ENCODE data around the gene LRRC47.

LRRC47 gene

GRCh38 chr1:3785456-3786157 lies 10.7 kb downstream of the LRRC47 start:
- DNase-seq = peak; percentile 72

- DNase-seq = no peak
Measured at GRCh38 chr1:3785045-3785444, 11.3 kb downstream of the LRRC47 start.

DNA sequence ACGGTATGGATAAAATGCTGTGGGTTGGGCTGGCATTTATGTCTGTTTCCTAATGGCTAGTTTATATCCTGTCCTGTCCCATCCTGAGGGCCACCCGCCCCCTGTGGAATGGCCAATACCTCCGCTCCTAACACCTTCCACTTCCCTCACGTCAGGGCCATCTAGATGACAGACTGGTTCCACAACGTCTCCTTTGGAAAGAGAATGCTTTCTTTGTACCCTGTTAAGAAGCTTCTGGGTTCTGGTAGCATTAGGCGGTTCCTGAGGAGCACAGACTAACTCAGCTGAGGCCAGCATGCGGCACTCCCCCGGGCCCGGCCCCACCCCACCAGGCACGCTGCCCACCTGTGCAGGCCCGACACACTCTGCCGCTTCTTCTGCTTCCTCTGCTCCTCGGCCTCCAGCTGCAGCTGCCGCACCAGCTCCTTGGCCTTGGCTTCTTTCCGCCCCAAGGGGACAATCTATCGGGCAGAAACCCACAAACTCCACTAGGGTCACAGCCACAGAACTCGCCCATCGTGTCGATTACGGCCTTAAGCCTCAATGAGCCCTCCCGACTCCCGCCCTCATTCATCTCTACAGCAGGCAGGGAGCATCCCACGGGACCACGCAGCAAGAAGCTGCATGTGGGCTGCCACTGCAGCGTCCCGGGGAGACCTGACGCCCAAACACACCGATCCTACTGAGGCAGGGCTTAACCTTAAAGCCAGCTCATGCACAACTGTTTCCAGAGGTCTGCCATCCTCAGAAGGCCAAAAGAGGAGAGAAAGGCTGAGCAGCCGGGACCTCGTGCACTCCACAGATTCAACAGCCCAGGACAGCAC lies 12.4 kb downstream of the LRRC47 start:
- no peak for DNase-seq

- DNase-seq = no peak
Measured at GRCh38 chr1:3780901-3781300, 15.4 kb downstream of the LRRC47 start.

DNA sequence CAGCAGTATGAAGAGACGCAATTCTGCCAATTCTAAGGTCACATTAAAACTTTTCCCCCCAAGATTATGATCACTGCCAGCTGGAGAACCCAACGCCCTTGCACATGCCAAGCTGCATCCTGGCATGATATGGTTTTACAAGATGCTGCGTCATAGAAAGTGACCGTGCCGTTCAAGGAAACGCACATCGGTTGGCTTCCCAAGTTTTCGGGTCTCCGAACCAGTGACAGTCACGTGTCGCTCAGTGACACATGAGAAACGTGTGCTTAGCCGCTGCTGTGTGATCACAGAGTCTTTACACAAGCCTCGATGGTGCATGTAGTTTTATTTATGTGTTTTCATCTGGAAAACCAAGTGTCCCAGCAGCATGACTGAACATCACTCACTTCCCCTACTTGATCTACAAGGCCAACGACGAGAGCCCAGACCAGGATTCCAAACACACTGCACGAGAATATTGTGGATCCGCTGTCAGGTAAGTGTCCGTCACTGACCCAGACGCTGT lies 16.3 kb downstream of the LRRC47 start:
- DNase-seq = no peak

DNA sequence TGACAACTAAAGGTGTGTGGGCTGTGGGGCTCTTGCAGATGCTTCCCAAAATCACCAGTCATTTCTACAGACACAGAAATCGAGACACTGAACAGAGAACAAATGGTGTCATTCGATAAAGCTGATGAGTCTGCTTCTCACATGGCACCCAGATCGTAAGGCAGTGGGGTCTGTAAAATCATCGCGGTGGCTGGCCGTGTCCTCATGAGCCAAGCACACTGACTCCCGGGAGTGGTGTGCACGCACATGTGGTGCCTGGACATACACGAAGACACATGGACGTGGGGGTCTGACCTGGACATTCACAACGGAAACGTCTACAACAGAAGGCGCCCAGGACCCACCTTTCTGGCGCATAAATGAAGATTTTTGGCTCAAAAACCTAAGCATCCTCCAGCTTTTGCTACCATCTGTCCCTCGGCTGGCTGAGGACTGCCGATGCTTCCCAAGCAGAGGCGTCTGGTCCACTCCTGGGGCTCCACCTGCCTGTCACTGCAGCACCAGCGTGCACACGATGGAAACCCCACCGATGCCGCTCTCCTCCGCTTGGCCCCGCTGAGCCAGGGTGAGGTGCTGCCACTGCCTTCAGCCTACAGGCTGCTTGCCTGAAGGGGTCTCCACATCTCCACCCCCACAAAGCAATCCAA lies 16.9 kb downstream of the LRRC47 start:
- peak; percentile 36 for DNase-seq

- peak; percentile 31 for DNase-seq
Measured at GRCh38 chr1:3778590-3779264, 17.6 kb downstream of the LRRC47 start.

DNA sequence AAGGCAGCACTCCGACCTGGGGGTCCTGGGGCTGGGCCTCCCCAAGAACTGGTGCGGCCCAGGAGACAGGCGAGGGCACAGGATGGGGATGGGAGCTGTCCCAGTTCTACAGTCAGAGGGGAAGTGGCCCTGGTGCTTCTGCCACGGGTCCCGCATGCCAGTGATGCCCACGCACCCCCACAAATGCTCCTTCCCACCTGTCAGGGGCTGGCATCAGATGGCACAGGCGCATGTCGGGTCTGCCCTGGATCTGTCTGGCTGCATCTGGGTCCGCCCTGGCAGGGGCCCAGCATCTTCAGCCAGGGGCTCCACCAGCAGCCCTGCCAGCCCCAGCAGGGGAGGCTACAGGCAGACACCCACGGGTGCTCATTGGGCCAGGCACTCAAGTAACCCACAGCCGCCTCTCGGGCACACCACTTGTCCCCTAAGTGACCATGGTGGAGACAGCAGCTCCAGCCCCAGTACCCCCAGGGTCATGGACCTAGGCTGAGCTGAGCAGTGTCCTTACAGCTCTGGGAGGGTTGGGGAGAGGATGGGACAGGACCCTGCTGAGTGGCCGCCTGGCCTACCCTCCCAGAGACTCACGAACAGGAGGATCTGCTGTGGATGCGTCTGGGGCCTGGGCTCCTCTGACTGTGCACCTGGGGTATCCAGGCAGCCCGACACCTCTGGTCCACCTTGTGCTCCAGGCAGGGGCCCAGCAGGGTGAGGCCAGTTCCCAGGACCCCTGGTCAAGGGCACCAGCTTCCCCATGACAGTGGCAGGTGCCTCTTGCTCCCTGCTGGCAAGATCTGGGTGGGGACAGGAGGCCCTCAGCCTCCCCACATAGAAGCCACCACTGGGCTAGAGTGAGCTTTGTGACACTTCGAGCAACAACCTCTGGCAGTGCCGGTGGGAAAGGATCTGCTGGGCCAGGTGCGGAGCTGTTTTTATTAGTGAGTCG lies 18.4 kb downstream of the LRRC47 start:
- DNase-seq = no peak

DNA sequence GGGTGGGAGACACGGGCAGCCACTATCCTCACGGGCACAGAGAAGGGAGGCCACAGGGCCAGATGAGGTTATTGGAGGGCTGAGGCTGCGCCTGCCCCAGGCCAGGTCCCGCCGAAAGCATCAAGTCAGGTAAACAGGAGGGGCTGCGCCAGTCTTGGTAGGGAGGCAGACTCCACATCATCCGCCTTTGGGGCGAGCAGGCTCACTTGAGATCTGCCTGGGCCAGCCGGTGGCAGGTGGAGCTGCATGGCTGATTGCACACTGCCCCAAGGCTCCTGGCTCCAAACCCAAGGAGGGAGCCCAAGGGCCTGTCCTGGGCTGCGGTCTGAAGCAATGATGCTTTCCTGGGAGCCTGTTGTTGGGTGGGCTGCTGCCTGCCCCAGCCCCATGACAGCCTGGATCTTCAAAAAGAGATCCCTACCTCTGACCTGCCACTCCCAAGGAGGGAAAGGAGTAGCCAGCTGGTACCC lies 19.2 kb downstream of the LRRC47 start:
- peak; percentile 31 for DNase-seq

- DNase-seq = peak; percentile 46
Measured at GRCh38 chr1:3776231-3776961, 19.9 kb downstream of the LRRC47 start.

- DNase-seq = peak; percentile 93
Measured at GRCh38 chr1:3775490-3776230, 20.6 kb downstream of the LRRC47 start.

DNA sequence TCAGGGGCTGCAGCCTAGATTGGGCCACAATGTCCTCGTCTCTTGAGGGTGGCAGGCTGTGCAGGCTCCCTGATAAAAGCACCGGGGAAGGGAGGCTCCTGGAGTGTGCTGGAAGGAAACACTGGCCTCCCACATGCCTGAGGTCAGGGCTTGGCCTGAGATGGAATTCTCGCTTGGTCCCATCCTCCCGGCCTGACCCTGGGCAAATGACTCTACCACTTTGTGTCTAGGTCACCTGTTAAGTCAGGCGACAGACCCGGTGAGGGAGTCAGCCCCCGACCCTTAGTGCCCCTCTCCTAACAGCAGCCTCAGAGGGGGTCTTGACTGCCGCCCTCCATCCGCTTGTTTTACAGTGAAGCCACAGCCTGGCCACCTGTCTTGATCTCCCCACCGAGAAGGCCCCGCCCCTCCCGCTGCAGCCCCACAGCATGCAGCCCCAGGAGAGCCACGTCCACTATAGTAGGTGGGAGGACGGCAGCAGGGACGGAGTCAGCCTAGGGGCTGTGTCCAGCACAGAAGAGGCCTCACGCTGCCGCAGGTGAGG lies 21.3 kb downstream of the LRRC47 start:
- DNase-seq = peak; percentile 94

GRCh38 chr1:3774276-3774945 lies 21.9 kb downstream of the LRRC47 start:
- no peak for DNase-seq

DNA sequence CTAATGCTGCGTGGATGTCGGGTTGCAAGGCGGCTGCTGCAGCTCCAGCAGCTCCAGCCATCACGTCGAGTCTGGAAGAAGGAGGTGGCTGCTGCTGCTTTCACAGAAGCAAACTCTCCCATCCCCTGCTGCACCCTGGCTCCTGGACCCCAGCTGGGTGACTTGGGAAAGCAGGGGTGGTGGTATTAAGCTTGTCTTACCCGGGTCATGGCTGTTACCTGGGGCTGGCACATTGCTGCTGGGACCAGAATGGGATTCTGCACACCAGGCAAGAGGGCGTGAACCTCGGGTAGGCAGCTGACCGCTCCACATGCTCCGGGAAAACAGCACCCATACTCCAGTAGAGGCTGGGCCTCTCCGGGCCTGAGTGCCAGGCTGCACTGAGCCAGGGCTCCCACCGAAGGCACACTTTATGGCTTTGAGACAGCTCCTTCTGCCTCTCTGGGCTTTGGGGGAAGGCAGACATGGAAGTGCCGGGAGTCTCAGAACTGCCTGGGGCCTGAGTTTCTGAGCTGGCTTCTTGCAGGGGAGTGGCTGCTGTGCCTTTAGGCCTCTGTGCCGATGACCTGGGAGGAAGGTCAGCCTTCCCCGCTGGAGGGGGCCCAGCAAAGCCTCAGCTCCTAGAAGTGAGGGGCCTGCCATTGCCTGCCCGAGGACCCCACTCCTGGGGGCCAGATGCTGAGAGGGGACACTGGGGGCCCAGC lies 22.6 kb downstream of the LRRC47 start:
- DNase-seq = peak; percentile 40

DNA sequence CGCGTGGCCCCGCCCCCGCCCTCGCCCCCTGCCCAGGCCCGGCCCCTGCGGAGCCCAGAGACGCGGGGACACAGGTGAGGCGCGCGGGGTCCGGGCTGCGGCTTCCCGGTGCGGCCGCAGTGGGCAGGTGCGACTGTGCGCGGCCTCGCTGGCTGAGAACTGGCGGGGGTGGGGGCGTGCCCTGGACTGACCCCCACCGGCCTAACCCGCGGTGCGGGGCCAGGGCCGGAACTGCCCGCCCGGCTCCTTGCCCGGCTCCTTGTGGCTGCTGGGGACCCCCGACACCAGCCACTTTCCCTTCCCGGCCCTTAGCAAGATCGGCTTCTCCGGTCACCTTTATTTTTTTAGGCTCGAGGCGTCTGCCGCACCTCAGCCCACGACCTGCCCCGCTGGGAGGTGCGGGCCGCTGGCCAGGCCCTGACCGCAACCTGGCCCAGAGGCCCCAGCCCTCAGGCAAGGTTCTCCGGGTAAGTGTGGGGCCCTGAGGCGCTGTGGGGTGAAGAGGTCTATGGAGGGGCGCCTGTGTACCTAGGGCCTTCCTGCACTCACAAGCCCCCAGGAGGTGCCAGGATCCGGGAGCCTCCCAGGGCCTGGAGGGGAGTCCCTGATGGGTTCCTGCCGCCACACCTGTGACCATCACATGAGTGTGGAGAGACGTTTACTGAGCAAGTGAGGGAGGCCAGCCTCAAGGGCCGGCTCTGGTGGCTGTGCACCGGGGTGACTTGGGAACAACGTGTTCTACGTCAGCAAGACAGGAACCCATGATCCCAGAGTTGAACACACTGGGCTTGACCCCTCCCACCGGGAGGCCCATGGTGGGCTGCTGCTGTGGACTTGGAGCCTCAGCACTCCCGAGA lies 23.4 kb downstream of the LRRC47 start, which contains the start of gene SMIM1:
Gene SMIM1, plus strand, starts transcription at position 35 of the 857 bp plus-strand sequence. CDS start 2,625 bp downstream, outside the sequence.
- peak; percentile 43 for DNase-seq

DNA sequence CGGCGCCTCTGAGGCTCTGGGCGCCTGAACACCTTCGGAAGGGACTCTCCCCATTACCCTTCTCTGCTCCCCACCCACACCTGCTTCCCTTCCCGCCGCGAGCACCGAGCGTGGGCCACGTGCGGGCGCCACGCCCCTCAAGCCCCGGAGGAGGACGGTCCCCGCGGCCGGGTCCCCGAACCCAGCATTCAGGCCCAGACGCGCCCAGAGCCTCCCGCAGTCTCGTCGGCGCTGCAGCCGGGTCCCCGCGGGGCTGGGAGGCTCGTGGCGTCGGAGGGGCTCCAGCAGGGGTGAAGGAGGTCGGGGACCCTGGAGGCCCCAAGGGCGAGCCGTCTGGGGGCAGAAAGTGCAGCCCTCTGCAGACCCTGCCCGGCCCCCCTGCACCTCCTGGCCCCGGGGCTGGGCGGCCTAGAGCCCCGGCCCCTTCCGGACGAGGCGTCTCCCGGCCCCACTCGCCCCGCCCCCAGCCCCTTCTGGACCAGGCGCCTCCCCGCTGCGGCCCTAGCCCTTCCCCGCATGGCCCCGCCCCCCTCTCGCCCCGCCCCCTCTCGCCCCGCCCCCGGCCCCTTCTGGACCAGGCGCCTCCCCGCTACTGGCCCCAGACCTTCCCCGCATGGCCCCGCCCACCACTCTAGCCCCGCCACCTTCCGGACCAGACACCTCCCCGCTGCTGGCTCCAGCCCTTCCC lies 24.1 kb downstream of the LRRC47 start:
- DNase-seq = peak; percentile 97
